CD4-positive, alpha-beta T cell treated with Interleukin-15 for 4 hours (primary cell): ENCODE data around the gene RNF20.

ENCODE experiments used
- DNase-seq: peaks from one replicate; pipeline ENCODE4 v3.0.0-alpha.2; 2020; ENCODE audit warnings: low spot score

The RNF20 gene

DNA sequence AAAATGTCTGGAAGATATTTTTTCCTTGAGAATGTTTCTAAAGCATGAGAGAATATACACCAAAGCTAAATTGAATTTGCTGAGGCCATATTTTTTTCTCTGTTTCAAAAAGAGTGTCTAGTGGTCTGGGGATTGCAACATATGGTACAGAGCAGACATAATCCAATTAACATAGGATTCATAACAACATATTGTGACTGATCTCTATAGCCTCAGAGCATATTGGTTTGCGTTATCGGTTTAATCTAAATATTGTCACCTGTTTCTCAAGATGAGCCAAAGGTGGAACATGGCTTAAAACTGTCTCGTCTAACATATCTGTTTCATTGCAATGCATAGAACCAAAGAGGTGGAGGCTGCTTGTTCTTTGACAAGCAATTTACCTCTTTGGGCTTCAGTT is 57.2 kb downstream of the RNF20 start:
- no peak for DNase-seq

DNA sequence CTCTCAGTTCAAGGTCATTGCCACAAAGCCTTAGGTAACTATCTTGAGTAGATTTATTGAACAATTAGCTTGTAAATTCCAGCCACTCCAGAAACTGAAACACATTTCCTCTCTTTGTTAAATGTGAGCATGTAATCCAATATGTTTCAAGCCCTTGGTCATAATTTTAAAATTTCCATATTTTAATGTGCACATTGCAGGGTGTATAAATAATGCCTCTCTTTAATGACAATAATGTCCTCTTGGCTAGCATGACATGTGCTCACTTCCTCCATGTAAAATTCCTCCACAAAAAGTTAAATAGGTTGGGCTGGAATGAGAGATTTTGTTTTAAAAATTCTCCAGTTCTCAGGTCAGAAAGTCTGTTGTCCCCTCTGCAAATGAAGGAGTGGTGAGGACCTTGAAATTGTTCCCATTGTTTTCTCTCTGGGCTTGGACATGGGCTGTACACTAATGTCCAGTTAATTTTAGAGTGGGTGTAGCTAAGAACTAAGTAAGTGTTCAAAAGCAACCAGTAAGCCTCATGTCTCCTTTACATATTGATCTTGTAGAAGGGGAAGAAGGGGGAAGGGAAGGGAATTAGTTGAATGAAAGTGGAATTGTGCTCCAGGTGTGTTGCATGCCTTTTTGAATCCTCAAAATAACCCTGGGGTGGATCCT is 58.3 kb downstream of the RNF20 start:
- DNase-seq = no peak

DNA sequence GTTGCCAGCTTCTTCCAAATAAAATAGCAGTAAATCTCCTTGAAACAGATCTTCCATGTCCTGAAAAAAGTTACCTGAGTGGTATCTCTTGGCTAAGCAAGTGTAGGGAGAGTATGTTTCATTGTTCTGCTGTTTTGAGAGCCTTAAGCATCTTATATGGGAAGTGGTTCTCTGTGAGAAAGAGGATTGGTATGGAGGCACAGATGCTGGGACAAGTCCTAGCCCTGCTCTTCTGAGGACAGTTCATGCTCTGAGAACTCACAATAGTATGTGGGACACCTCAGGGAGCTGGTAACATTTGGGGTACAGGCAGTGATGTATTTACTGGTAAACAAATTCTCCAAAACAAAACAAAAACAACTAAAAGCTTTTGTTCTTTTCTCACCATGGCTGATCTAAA is 59.1 kb downstream of the RNF20 start:
- no peak for DNase-seq

DNA sequence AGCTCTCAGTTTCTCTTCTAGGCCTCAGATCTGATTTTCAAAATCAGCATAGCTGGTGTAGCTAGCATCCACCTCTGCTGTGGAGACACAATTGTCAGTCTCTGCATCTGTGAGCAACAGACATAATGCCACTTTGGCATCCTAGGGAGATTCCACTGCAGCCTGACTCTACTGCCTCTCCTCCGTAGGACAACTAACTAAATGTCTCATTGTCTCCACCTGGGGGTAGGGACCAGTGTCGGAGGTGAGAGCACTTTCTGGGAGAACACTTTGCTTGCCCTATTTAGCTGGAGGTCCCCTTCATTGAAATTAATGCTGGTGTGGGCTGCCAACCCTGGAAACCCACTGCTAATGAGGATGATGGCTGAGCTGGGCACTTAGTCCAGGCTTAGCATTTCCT is 59.7 kb downstream of the RNF20 start:
- no peak for DNase-seq

DNA sequence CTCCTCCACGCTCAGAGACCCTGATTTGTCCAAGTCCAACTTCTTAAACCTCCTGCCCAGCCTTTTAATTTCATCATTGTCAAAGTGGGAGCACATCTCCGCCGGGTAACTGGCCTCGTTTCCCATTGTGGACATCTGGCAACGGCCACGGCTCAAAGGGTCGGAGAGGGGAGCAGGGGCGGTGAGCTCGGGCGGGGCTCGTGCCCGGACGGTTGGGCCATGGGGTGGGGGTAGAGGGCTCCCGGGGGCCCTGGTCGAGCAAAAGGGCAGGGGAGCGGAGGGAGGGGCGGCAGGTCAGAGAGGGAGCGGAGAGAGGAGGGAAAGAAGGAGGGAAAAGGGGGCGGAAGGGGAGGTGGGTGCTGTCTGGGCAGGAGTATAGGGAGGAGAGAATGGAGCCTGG is 61.1 kb downstream of the RNF20 start, which contains the start of gene PPP3R2:
TSS of gene PPP3R2 (minus strand) at position 174 of the 400 bp plus-strand sequence. CDS start at position 126, 48 bp downstream.
- DNase-seq = no peak

DNA sequence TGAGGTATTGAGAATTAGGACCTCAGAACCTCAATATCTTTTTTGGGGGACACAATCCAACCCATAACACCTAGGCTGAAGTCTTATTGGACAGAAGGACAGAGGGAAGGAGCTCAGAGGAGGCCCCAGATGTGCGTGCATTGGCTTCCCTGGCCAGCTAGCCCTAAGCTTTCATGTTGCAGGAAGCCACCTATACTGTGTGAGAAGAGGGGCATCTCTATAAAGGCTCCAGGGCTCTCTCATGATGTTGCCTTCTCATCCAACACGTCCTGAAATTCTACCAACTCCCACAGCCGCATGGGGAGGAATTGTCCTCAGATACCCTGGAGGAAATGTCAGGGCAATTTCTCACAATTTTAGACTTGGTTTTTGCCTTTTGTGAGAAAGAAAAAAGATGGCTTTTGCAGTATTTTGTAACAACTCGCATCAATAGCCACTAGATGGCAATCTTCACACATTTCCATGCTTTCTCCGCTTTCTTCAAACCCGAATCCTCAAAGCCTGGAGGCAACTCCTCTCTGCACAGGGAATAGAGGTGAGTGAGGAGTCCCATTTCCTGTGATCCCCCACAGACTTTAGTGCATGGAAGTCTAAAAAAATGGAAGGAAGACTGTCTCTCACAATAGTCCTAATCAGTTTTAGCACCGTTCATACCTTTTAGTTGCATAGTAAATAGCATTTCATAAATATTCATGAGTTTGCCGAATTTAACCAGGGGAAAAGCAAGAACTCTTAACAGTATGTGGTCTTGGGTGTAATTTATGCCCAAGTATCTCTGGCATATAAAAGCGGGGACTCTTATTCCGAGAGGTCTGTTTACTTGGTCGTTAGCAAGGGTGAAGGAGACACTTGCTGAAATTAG is 68.5 kb downstream of the RNF20 start:
- peak; percentile 30 for DNase-seq

DNA sequence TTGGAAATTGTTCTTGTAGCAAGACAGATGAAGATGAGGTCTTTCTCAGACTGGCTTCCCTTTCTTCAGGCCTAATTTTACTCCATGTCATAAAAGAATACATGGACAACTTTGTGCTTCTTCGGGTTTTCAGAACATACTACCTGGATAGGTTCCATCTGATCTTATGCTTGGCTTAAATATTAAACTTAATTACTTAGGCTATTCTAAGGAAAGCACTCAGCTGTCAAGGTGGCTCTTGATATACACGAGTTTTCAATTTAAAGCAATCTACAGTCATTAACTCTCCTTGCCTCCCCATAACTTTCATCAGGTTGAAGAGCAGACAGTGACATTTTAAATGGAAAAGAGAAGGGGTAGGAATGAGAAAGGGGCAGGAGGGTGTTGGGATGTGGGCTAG is 70.6 kb downstream of the RNF20 start:
- no peak for DNase-seq

DNA sequence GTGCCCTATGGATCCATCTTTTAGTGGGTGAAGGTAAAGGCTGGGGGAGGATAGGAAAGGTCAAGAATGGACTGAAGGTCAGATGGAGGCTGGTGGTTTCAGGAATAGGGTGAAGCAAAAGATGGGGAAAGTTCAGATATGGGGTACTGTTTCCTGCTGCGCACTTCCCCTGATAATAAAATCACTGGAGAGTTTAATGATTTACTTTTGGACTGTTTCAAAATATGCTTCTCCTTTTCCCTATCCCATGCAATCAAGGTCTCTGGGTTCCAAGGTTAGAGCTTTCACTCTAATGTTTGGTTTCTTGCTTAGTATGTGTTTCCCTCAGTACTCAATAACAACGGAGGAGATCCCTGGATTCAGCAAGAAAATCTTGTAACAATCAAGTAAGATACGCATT is 71.9 kb downstream of the RNF20 start:
- no peak for DNase-seq
